Measurements from ENCODE around the gene SARNP.
A peak's percentile ranks its signal among the peaks of the same experiment; 100 is the strongest.

The SARNP gene

DNA sequence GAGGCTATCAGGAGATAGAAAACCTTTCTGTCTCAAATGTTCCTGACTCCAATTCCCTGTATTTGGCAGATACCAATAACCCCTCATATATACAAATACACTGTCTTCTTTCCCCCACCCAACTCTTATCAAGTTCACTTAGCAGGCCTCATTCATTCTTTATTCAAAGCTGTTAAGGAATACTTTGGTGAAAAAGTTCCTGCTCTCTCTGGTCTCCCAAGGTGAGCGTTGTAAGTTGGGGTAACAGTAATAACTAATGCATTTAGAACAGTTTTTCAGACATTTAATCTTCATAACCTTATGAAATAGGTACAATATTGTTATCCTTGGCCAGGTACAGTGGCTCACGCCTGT, 78.5 kb downstream of the SARNP start:
- no peak for DNase-seq

DNA sequence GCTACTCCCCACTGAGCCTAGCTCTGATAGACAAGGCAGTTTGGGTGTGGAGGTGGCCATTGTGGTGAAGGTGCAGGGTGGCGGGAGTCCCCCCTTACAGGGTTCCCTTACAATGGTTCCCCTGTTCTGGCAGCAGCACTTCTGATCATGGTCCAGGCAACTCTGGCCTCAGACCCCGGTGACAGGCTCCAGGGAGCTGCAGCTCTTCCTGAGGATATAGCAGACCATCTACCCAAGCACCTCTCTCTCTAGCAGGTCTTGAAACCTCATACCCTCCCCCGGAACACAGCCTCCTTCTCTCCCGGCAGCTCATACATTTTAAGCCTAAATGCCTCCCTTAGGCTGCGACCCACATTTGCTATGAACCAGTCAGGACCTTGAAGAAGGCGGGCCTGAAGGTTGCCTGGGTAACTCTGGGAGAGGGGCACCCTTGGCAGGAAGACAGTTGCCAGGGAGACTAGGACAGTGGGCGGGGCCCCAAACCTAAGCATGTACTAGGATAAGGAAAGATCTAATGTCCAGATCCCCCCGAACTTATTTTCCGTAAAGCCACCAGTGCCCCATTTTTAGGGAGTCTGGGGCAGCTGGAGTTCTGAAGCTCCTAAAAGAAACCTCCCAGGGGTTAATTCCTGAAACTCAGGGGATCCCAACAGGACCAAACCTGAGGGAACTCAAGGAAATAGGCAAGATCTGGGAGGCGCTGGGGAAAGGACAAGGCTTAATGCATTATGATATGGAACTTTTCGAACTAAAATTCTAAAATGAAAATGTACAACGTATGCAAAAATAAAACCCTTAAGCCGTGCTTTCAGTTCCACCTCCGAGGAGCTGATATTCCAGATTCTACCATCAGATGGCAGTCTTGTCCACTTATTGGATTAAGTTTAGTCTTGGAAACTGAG, 79.2 kb downstream of the SARNP start:
- DNase-seq = peak; percentile 79

DNA sequence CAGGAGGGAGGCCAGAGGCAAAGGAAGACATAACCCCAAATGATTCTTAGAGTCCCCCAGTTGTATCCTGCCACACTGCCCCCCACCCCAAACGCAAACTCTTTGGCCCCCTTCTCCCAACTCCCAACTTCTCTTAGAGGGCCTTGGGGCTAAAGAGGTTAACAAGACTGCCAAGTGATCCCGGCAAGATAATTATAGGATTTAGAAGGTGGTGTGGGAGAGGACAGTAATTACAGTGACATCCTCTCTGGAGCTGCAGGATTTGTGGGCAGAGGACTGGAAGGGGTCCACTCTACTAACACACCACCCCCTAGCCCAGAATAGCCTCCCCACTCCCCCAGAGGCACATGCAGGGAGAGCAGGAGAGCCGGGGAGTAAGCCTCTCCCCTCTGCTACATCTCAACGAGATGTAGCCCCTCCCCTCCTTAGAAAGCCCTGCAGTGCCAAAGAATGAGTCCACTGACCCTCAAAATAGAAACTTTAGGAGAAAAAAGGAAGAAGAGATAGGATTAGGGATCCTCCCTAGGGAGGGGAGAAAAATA, 79.9 kb downstream of the SARNP start:
- DNase-seq = no peak

DNA sequence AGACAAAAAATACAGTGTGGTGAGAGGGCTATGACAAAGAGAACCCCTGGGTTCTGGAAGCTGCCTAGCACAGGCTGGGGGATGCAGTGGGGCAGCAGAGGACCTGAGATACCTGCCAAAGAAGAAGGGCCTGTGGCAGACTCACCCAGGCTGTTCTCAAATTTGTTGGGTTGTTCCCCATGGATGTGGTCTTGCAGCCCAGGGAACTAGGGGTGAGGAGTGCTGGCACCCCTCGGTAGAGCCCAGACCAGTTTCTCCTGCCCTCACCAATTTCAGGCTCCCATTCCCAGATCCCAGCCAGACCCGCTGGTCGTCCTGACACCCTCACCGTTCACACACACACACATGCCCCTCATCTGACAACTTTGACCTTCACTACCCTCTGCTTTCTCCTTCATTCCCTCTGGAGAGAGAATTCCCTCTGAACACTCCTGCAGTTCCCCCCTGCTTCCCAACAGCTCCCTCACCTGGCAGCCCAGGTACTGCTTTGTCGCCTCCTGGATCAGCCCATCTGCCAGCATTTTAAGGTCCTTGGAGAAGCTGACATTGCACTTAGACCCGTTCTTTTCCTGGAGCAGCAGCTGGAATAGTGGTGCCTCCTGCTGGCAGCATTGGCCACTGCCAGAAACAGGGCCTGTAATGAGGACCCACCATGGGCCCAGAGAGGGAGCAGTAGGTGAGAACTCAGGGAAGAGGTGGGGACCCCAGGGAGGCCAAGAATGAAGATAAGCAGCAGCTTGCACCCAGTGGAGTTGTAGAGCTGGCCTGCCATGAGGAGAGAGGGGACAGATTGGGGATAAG, 80.5 kb downstream of the SARNP start:
- DNase-seq = peak; percentile 48

DNA sequence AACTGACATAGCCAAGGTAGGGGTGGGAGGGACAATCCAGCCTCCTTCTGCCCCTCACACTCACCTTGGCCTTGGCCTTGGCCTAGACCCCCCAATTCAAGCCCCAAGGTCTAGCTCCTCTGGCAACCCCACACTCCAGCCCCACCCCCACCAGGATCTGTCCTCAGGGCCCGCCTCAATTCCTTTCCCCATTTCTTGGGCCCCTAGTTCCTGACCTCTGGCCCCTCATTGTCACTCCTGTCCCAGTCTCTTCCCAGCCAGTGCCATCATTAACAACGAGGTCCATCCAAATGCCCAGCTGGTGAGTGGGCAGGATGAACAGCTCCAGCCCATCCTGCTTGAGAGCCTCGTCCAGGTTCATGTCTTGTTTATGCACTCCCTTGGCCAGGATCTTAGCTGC, 81.4 kb downstream of the SARNP start:
- no peak for DNase-seq

DNA sequence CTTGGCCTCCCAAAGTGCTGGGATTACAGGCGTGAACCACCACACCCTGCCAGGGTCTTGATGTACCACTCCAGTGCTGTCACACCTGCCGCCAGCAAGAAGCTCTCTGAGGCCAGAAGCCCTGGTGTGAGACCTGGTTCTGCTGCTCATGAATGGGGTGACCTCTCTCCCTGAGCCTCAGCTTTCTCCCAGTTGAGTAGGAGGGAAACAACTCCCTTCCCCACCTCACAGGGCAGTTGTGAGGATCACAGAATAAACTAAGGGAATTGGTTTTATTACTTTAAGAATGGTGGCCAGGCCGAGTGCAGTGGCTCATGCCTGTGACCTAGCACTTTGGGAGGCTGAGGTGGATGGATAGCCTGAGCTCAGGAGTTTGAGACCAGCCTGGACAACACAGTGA, 82.9 kb downstream of the SARNP start:
- no peak for DNase-seq

DNA sequence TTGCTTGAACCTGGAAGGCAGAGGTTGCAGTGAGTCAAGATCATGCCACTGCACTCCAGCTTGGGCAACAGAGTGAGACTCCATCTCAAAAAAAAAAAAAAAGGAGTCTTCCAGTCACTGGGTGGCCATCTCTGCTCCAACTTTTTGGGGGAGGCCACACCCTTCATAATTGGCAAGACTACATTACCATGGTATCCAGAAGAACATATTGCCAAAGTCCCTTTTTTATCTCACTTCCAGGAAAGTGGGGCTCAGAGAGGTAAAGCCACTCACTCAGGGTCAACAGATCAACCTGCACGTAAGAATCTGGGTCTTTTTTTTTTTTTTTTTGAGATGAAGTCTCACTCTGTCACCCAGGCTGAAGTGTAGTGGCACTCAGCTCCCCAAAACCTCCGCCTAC, 83.7 kb downstream of the SARNP start:
- DNase-seq = no peak

DNA sequence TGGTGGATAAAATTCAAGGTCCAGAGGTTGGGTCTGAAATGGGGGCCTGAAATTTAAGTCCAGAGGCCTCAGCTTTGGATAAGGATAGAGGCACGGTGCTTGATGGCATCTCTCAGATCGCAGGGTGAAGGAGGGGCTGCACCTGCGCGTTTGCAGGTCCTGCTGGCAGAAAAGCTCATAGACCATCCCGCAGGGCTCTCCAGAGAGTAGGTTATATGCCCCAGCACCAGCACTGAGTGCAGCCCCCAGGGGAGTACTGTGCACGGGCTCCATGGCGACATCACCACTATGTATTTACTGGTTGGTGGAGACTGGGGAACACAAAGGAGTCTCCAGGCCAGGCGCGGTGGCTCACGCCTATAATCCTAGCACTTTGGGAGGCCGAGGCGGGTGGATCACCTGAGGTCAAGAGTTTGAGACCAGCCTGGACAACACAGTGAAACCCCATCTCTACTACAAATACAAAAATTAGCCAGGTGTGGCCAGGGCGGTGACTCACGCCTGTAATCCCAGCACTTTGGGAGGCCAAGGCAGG, 84.4 kb downstream of the SARNP start:
- DNase-seq = peak; percentile 93

DNA sequence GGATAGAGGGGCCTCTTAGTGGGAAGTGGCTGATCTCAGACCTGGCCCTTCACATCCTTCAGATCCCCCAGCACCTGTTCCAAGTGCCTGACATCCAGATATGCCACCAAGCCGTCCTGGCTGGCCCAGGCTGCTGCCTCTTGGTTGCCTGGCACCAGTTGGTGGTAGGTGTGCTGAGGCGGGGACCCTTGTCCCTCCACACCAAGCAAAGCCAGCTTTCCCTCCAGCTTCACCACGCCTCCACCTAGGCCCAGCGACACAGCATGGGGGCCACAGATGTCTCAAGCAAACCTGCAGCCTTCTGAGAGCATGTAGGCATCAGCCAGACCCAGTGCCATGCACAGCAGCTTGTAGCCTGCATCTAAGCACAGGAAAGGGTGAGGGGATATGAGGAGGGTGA, 85.2 kb downstream of the SARNP start:
- DNase-seq = no peak

DNA sequence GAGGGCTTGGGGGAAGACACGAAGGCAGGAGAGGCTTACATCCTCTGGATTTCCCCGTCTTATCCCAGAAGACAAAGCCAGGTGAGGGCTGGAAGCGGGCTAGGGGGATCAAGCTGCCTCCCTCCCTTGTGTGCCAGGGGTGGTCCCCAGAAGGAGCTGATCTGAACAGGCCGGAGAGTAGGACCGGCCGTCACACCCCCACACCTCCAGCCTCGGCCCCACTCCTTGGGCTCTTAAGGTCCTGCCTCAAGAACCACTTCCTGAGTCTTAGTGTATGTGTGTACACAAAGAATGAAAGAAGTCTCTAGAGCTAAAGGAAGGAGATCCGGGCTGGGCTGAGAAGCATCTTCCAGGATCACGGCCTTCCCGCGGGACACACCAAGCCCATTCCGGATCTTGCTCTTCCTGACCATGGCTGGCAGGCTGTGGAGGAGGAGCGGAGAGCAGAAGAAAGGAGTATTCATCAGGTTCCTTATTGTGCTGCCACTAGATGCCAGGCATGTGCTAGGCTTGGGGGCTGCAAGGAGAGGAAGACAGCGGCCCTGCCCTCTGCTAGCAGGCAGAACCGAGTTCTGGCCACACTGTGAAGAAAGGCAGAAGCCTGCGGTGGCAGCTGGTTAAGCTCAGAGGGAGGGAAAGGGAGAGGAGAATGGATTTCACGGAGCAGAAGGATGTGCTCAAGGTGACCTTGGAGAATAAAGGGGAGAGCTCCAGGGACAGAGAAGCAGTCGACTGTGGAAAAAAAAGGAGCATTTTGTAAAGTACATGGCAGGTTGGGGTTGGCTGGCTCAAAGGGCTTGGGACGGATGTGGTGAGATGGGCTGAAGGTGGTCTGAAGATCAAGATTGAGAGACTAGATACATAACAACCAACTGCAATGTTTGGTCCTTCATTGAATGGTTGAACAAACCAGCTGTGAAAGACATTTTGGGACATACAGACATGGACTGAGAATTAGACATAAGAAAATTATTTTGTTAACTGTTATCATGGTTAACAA, 87.4 kb downstream of the SARNP start:
- DNase-seq = no peak

DNA sequence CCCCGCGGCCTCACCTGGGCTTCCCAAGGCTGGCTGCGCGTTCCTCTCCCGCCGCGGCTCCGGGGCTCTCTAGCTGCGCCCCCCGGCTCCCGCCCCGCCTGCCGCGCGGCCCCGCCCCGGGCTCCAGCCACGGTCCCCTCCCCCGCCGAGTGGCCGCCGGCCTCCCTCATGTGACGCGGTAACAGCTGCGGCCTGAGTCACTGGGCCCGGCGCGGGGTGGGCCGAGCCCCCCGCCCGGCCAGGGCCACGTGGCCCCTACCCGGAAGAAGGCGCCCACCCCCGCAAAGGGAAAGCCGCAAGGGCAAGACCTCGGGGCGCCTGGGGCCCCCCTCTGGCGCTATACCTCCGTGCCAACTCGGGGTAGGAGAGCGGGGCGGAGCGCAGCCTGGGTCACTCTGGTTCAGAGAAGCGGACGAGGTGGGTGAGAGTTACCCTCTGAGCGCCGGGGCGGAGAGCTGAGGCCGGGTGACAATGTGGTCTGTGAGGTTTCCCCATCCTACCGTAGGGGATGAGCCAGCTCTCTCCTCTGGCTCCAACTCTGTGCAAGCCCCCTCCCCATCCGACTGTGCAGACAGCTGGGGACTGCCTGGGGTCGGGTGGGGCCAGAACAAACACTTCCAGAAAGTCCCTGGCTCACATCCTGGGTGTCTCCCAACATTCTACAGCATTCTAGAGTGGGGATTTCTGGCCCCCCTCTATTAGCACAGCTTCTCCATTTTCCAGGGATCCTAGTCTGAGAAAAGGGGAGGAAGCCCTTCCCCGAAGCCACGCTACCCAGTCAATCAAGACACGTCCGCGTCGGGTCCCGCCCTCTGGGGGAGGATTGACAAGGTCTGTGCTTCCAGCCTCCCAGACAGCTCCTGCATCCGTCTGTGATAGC, 88.3 kb downstream of the SARNP start, which contains the start of gene CD63:
Gene CD63, minus strand, starts transcription at position 71 of the 880 bp plus-strand sequence. CDS start 668 bp downstream, outside the sequence.
- DNase-seq = peak; percentile 33

DNA sequence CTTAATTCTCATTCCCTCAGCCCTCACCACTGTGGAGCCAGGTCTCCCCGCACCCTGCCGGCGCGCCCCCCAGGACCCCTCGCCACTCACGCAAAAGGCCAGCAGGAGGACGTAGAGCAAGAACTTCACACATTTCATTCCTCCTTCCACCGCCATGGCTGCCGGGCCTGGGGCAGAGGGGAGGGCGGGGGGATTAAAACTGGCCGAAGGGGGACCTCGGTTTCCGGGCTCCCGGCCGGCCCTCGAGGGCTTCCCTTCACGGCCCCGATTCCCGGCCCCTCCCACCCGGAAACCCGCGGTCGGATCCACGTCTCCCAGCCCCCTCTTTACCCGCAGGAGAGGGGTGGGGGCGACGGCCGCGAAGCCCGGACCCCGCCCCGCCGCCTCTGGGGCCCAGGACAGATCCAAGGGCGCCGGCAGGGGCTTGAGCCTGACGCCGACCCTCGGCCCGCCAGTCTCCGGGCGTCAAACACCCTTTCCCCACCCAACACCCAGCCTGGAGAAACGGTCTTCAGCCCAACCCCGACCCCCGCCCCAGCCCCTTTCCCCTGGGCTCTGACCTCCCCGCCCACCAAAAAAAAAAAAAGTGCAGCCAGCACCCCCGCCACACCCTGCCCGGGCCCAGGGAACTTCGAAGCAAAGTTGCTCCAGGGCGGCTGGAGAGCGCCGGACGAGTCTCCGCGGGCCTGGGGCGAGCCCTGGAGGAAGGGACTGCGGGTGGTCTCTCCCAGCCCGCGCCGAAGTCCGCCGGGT, 89.2 kb downstream of the SARNP start:
- DNase-seq = no peak

DNA sequence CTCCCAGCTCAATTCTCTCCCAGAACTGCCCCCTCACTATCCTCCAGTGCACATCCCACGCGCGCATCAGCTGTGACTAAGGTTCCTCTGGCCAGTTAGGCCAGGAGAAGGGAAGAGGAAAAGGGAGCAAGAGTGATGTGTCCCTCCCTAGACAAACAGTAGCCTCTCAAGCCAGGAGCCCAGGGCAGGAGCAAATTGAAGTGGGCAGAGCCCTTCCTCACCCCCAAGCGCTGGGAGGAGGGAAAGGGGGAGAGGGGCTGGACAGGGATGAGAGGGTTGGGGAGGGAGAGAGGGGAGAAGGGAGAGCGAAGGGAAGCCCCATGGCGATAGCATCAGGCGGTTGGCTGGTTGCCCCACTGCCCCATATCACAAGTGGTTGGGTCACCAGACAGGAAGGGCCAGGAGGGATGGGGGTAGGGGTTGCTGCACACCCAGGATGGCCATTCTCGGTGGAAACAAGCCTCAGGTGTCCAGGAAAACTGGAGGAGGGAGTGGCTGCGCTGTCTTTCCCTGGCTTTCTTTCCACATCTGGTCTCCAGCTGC, 89.8 kb downstream of the SARNP start:
- no peak for DNase-seq

DNA sequence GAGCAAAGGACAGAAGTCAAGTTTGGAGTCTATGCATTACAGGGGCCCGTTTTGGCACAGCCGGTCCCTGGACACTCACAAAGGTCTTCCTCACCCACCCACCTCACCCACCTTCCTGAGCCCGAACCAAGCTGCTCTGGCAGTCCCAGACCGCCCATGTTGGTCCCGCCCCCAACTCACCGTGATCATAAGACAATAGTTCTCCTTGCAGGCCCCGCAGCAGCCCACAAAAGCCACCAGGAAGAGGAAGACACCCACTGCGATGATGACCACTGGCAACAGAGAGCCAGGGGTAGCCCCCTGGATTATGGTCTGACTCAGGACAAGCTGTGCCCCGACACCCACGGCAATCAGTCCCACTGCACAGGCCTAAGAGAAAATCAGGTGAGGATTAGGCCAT, 90.6 kb downstream of the SARNP start:
- no peak for DNase-seq

DNA sequence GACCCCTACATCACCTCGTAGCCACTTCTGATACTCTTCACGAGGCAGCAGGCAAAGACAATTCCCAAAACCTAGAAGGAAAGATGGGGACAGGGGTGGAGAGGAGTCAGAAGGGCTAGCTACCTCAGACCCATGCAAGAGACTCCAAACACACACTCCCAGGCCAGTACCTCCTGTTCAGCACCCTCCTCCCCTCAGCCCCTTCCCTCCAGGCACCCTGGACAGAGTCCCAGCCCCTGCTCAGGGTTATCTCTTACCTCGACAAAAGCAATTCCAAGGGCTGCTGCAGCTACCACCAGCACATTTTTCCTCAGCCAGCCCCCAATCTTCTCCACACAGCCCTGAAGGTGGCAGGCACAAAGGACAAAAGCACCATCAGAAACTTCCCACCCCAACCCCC, 92.0 kb downstream of the SARNP start:
- DNase-seq = no peak

DNA sequence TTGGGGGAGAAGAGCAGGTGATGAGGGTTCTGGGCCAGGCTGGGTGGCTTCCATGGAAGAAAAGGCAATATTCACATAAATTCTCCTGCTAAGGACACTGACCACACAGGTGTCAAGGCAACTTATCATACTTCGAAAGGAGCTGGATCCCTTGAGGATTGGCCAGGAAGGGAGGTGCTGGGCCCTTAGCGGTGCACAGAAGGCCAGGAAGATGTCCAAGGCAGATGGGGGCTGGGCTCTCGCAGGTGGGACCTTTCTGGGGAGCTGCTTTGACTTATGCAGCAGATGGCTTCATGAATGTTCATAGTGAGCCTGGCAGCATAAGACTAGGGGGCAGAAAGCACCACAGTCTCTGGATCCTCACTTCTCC, 92.6 kb downstream of the SARNP start:
- DNase-seq = no peak

DNA sequence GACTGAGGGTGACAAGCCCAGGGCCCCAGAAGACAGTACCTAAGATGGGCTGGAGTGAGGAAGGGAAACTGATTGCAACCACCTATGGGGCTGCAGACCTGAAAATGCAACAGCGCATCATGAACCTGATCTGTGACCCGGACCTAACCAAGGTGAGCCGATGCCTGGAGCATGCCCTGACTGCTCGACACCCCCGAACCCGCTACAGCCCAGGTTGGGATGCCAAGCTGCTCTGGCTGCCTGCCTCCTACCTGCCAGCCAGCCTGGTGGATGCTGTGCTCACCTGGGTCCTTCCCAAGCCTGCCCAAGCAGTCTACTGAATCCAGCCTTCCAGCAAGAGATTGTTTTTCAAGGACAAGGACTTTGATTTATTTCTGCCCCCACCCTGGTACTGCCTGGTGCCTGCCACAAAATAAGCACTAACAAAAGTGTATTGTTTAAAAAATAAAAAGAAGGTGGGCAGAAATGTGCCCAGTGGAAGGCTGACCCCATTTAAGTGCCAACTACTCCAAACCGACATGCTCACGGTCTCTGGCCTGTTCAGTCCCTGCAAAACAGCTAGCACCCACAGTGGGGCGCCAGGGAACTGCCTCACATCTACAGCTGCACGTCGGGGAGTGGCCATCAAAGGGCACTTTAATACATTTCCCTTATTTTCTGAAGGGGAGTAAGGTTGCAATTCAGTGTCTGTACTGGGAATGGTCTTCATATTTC, 93.1 kb downstream of the SARNP start:
- DNase-seq = no peak

DNA sequence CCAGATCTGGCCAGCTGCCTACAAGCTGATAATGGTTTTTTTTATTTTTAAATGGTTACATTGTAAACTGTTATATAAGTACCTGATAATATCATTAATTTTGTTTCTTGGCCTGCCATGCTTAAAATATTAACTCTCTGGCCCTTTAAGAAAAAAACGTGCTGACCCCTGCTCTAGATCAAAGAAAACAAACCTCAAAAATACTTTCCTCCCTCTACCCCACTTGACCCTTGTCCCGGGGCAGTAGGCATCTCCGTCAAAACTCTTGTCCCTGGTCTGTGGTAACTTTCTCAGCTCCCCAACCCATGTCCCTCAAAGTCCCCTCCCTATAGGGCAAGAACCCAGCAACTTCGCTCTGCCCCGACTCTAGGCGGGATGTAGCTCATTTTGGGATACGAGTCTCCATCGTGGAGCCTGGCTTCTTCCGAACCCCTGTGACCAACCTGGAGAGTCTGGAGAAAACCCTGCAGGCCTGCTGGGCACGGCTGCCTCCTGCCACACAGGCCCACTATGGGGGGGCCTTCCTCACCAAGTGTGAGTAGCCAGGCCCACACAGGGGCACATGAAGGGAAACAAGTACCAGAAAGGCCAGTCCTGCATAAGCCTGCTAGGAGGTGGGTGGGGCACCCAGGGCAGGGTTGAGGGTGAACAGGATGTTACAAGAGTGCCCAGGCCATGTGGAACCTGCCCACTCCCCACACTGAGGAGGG, 93.9 kb downstream of the SARNP start:
- no peak for DNase-seq

DNA sequence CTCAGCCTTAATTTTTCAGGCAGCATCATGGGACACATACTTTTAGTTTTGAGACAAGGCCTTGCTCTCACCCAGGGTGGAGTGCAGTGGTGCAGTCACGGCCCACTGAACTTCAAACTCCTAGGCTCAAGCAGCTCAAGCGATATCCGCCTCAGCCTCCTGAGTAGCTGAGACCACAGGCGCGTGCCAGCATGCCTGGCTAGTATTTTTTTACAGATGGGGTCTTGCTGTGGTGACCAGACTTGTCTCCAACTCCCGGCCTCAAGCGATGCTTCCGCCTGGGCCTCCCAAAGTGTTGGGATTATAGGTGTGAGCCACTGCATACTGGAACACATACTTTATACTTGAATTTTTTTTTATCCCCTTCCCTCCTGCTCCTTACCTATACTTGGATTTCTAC, 94.6 kb downstream of the SARNP start:
- DNase-seq = no peak

Data from NCI-H1436 treated with DMSO at 0.1 percent for 48 hours (cell line).